NCI-H82 (cell line): ENCODE measurements around the gene EXOC6B.

Experiments
- DNase-seq: peaks from one replicate; lab custom pipeline; 2025; lab: John Stamatoyannopoulos, UW

Gene EXOC6B

GRCh38 chr2:72734432-72734831, 91.4 kb downstream of the EXOC6B start:
- no peak for DNase-seq

GRCh38 chr2:72731116-72731515, 94.7 kb downstream of the EXOC6B start:
- DNase-seq = no peak

- no peak for DNase-seq
Observed at GRCh38 chr2:72727356-72727755, 98.5 kb downstream of the EXOC6B start.

GRCh38 chr2:72723769-72724370, 102.0 kb downstream of the EXOC6B start:
- DNase-seq = no peak

GRCh38 chr2:72722492-72723070, 103.3 kb downstream of the EXOC6B start:
- DNase-seq = no peak

- DNase-seq = no peak
Observed at GRCh38 chr2:72719416-72719815, 106.4 kb downstream of the EXOC6B start.

GRCh38 chr2:72718876-72719275, 107.0 kb downstream of the EXOC6B start:
- DNase-seq = no peak

- no peak for DNase-seq
Observed at GRCh38 chr2:72716601-72717000, 109.2 kb downstream of the EXOC6B start.

GRCh38 chr2:72713857-72714256, 112.0 kb downstream of the EXOC6B start:
- peak; percentile 9 for DNase-seq

- no peak for DNase-seq
Observed at GRCh38 chr2:72712977-72713376, 112.9 kb downstream of the EXOC6B start.

GRCh38 chr2:72712304-72712703, 113.5 kb downstream of the EXOC6B start:
- DNase-seq = no peak

- no peak for DNase-seq
Observed at GRCh38 chr2:72710418-72711152, 115.2 kb downstream of the EXOC6B start.

- no peak for DNase-seq
Observed at GRCh38 chr2:72708236-72708635, 117.6 kb downstream of the EXOC6B start.

GRCh38 chr2:72698300-72698699, 127.5 kb downstream of the EXOC6B start:
- no peak for DNase-seq

- no peak for DNase-seq
Observed at GRCh38 chr2:72696559-72696958, 129.3 kb downstream of the EXOC6B start.

- DNase-seq = no peak
Observed at GRCh38 chr2:72695676-72696075, 130.2 kb downstream of the EXOC6B start.

GRCh38 chr2:72694715-72695496, 130.9 kb downstream of the EXOC6B start:
- DNase-seq = no peak

GRCh38 chr2:72689579-72690195, 136.1 kb downstream of the EXOC6B start:
- no peak for DNase-seq

GRCh38 chr2:72685638-72686213, 140.1 kb downstream of the EXOC6B start:
- DNase-seq = no peak

- DNase-seq = no peak
Observed at GRCh38 chr2:72682061-72682460, 143.8 kb downstream of the EXOC6B start.

GRCh38 chr2:72681016-72681995, 144.5 kb downstream of the EXOC6B start:
- no peak for DNase-seq
